SK-N-MC (cell line): ENCODE data around the gene SPEM1.

Source experiments
- EZH2 ChIP-seq: fragments of 200-600 bp; sonication (generic); IDR thresholded peaks from one replicate; pipeline ENCODE4 v1.6.1; 2017; ENCODE audit warnings: antibody characterized with exemption
- POLR2AphosphoS5 ChIP-seq: IDR thresholded peaks from 2 replicates; pipeline ENCODE4 v1.6.1; 2012; ENCODE audit warnings: mild to moderate bottlenecking, low read depth, low read length, borderline replicate concordance

GRCh38 chr17:7436556-7437368 is 16.6 kb downstream of the SPEM1 start:
- TF ChIP-seq POLR2AphosphoS5 (peak; percentile 29; the same call in 1 of the 2 replicates), EZH2 (no peak)
